ENCODE results near the gene BPIFB1.

Gene BPIFB1

DNA sequence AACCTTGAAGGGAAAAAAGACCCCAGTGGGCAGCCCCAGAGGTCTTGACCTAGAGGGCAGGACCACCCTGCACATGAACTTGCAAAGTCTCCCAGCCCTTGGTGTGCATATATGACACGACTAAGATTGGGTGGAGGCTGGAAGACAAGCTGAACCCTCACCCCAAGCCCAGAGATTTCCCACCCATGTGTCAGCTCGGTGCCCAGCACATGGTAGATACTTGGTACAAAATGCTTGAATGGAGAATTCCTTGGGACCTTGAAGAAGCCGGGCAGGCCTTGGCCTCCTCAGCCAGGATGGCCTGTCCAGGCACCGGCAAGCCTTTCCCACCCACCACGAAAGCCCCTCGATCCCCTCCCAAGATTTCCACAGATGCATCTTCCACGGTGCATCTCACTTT lies 50.6 kb downstream of the BPIFB1 start:
- TF ChIP-seq, protein P1, sequence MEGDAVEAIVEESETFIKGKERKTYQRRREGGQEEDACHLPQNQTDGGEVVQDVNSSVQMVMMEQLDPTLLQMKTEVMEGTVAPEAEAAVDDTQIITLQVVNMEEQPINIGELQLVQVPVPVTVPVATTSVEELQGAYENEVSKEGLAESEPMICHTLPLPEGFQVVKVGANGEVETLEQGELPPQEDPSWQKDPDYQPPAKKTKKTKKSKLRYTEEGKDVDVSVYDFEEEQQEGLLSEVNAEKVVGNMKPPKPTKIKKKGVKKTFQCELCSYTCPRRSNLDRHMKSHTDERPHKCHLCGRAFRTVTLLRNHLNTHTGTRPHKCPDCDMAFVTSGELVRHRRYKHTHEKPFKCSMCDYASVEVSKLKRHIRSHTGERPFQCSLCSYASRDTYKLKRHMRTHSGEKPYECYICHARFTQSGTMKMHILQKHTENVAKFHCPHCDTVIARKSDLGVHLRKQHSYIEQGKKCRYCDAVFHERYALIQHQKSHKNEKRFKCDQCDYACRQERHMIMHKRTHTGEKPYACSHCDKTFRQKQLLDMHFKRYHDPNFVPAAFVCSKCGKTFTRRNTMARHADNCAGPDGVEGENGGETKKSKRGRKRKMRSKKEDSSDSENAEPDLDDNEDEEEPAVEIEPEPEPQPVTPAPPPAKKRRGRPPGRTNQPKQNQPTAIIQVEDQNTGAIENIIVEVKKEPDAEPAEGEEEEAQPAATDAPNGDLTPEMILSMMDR (IDR thresholded peaks at IDR 0.05; ENCODE audit: low read depth, low read length), result no peak
- no peak for DNase-seq
- Histone ChIP-seq H3K27ac (no peak overlapping the region), H3K36me3 (no peaks in the 10 kb centered on the region), H3K9me3 (ENCODE audit: severe bottlenecking) (no peaks in the 10 kb centered on the region), H3K27me3 (ENCODE audit: insufficient read depth, low read depth, severe bottlenecking) (no peaks in the 10 kb centered on the region), H3K4me3 (ENCODE audit: low read depth, low read length) (no peak overlapping the region)

- no peak overlapping the region for H3K27ac ChIP-seq
- no peak for DNase-seq
- no peaks in the 10 kb centered on the region for H3K27me3 ChIP-seq (ENCODE audit: insufficient read depth, low read depth, severe bottlenecking)
- no peaks in the 10 kb centered on the region for H3K9me3 ChIP-seq (ENCODE audit: severe bottlenecking)
- no peak overlapping the region for H3K4me3 ChIP-seq (ENCODE audit: low read depth, low read length)
- TF ChIP-seq, protein P1 (IDR thresholded peaks at IDR 0.05; ENCODE audit: low read depth, low read length), result no peak
- no peaks in the 10 kb centered on the region for H3K36me3 ChIP-seq
Measured at GRCh38 chr20:33334111-33334510, 51.1 kb downstream of the BPIFB1 start.

DNA sequence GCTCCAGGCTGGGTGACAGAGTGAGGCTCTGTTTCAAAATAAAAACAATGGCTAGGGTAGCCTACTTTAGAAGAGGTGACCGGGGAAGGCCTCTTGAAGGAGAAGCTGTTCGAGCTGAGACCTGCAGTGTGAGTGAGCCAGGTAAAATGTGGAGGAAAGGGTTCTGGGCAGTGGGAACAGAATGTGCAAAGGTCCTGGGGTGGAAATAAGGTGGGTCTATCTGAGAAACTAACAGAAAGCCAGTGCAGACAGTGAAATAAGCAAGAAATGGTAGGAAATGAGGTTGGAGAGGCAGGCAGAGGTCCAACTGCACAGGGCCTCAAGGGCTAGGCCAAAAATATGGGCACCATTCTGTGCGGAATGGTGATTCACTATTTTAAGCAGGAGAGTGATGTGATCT lies 53.4 kb downstream of the BPIFB1 start:
- no peak overlapping the region for H3K27ac ChIP-seq
- no peak overlapping the region for H3K4me3 ChIP-seq (ENCODE audit: low read depth, low read length)
- no peaks in the 10 kb centered on the region for H3K9me3 ChIP-seq (ENCODE audit: severe bottlenecking)
- no peak for DNase-seq
- H3K36me3 ChIP-seq, result no peaks in the 10 kb centered on the region
- H3K27me3 ChIP-seq (ENCODE audit: insufficient read depth, low read depth, severe bottlenecking), result no peaks in the 10 kb centered on the region
- TF ChIP-seq, protein P1 (IDR thresholded peaks at IDR 0.05; ENCODE audit: low read depth, low read length), result no peak

- H3K4me3 ChIP-seq (ENCODE audit: low read depth, low read length), result no peak overlapping the region
- no peaks in the 10 kb centered on the region for H3K27me3 ChIP-seq (ENCODE audit: insufficient read depth, low read depth, severe bottlenecking)
- no peak overlapping the region for H3K27ac ChIP-seq
- TF ChIP-seq, protein P1 (IDR thresholded peaks at IDR 0.05; ENCODE audit: low read depth, low read length), result no peak
- no peaks in the 10 kb centered on the region for H3K9me3 ChIP-seq (ENCODE audit: severe bottlenecking)
- no peaks in the 10 kb centered on the region for H3K36me3 ChIP-seq
- DNase-seq, result no peak
Measured at GRCh38 chr20:33337119-33337518, 54.1 kb downstream of the BPIFB1 start.

DNA sequence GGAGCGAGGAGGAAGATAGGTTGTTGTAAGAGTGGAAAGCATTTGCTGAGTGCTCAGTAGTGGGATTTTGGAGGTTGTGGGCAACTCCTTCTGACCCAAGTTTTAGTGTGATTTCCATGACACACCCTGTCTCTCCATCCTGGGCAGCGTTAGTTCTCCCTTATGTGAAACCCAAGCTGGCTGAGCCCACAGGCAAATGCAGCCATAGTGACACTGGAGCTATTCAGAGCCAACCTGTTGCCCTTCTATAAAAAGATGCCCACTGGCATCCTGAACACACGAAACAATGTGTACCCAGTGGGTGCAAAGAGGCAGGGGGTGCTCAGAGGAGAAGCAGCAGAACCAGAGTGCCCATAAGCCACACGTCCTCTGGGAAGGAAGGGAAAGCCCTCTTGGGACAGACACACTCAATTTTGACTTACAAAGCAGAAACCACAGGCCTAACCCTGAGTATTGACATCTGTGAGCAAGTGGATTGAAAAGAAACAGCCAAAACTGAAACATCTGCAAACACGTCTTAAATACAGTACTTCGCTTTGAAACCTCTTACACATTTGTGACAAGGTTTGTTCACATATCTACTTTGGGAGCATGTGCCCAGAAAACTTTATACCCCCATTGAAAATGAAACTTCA lies 54.6 kb downstream of the BPIFB1 start:
- no peaks in the 10 kb centered on the region for H3K9me3 ChIP-seq (ENCODE audit: severe bottlenecking)
- no peak overlapping the region for H3K27ac ChIP-seq
- H3K4me3 ChIP-seq (ENCODE audit: low read depth, low read length), result no peak overlapping the region
- TF ChIP-seq, protein P1 (IDR thresholded peaks at IDR 0.05; ENCODE audit: low read depth, low read length), result no peak
- H3K36me3 ChIP-seq, result no peaks in the 10 kb centered on the region
- H3K27me3 ChIP-seq (ENCODE audit: insufficient read depth, low read depth, severe bottlenecking), result no peaks in the 10 kb centered on the region
- no peak for DNase-seq

Measured in WERI-Rb-1 (cell line).